CD4-positive, alpha-beta T cell treated with Interleukin-4 for 1 hour (primary cell): Measurements from ENCODE around the gene CALD1.

ENCODE experiments used
- DNase-seq, 2 donors: peaks; one replicate each; pipeline ENCODE4 v3.0.0-alpha.2; 2020 to 2022

Gene CALD1

GRCh38 chr7:134778941-134779740 is at the start of gene CALD1:
CALD1 (plus strand) TSS chr7:134779634; CDS start chr7:134867734, 88,100 bp downstream.
- no peak for DNase-seq

GRCh38 chr7:134729895-134730294 is 49.5 kb upstream of the CALD1 start:
- DNase-seq = no peak

DNA sequence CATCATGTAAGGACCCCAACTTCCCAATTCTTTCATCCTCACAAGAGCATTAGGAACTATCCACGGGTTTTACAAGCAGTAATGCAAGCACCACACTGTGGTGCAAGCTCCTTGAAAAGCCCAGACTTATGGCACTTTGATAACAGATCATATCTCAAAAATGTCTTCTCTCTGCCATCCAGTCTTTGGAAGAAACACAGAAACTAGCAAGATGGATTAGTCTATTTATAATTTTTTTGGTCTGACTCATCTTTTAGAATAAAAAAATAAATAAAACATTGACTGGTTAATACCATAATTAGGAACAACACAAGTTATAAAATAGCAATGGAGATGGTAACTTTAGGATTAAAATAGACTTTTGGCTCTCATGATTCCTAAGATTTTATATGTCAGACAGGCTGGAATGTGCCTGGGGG is 49.0 kb upstream of the CALD1 start:
- no peak for DNase-seq

- no peak for DNase-seq
Measured at GRCh38 chr7:134731616-134732015, 47.8 kb upstream of the CALD1 start.

- DNase-seq = no peak
Measured at GRCh38 chr7:134732728-134733127, 46.7 kb upstream of the CALD1 start.

GRCh38 chr7:134736381-134736780 is 43.1 kb upstream of the CALD1 start:
- no peak for DNase-seq

DNA sequence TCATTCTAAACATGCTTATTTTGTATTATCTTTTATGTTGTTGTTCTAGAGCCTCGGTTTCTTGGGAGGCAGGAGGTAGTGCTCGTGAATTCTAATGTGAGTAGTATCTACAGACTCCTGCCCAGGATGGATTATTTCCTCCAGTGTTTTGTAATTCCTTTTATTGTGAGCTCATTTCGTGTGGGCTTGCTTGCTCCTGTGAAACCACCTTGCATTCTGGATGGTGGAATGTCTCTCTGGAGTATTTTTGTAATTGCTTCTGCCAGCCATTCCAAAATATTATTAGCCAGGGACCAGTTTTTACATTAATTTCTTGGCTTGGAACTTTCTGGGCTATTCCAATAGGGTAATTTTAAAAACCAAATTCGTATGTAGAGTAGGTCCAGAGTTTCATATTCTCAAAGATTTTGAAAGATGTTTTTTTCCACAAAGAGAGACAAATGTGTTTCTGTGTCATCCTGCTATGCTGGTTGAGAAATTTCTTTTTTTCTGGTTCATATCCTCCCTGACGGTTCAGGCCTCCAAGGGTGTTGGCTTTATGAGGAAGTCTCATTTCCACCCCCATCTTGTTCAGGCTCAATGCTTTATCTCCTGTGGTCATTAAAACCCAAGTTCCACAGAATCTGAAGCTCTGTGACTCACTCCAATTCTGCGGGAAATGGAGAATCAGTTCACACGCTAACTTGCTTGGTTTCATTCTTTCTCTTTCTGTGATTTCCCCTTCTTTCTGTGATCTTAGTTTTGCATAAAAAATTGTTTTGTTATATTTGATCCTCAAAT is 41.7 kb upstream of the CALD1 start:
- DNase-seq = peak in 1 of 2 donors; percentile 23

- DNase-seq = no peak
Measured at GRCh38 chr7:134739362-134739761, 40.1 kb upstream of the CALD1 start.

GRCh38 chr7:134740376-134740775 is 39.1 kb upstream of the CALD1 start:
- no peak for DNase-seq

- DNase-seq = no peak
Measured at GRCh38 chr7:134741907-134742635, 37.4 kb upstream of the CALD1 start.

DNA sequence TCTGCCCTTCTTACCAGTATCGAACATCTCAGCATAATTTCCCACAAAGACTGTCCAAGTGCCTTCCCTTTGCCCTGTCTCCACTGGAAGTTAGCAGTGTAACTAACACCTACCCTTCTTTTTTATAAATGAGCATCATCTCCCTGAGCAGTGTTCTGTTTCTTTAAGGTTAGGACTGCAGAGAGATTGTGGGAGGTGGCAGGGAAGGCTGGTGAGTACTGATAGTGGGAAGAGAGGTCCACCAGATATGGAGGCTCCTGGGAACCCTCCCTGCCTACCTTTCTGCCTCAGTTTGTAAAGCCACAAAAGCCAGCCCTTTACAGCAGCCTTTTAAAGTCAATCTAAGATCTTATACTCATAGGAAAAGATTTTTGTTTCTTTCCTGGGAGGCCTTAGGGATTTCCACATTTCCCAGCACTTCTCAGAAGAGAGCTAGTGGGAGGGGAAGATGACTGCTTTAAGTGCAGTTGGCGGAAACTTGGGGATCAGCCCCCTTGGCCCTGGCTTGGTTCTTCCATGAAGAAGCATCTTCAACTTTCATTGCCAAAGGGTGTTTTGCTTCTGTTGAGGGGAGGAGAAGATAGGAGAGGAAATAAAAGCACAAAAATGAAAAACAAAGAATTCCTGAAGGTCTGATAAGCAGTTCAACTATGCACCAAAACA is 36.6 kb upstream of the CALD1 start:
- no peak for DNase-seq

DNA sequence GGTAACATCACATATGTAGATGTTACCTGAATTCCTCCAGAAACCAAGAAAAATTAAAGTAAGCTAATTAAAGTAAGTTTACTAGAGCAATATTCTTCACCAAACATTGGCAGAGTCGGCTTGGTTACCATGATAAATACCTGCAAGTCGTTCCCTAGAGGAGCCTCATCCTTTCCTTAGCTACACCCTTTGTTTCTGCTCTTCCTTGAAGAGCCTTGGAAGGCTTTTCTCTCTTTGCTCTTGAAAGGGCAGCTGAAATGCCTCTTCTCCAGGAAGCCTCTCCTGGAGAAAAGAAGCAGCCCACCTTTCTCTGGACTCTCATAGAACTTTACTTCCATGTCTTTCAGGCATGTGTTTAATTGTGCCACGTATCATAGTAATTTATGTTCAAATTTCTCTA is 34.9 kb upstream of the CALD1 start:
- no peak for DNase-seq

GRCh38 chr7:134747326-134747725 is 32.1 kb upstream of the CALD1 start:
- no peak for DNase-seq

DNA sequence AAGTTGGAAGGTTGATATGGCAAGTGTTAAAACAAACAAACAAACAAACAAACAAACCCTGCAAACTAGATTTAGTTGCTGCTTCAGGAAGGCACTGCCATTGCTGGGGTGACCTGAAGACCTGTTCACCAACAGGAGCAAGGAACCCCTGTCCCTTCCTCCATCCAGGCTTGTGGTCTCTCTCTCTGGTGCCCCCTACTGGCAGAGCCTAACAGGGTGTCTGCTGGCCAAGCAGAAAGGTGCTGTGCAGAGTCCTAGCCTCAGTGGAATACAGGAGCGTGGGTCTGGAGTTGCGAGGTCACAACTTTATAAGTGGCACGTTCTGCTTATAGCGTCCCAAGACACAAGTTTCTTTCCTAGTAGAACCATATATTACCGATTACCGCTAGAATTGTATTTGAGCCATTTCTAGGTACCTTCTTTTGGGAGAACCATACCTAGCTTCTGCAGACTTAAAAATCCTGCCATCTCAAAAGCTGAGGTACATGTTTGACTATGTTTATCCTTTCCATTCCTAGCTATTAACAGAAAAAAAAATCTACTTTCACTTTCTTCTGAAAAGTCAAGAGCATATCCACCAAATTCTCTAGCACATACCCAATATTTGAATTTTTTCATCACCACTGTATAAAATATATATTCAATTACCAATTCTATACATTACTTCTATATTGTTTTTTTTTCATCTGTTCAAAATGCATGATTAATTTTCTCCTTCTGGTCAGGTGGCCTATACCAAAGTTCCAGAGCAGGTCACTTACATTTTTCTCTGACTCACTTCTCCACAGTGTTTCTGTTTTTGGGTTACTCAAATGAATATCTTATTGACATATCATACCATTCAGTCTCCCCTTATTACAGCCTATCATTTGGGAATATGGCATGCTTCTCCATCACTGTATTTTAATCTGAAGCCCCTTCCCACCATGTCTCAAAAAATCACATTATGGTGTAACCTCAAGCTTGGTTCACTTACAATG is 29.1 kb upstream of the CALD1 start:
- DNase-seq = peak; percentile 57 to 62

DNA sequence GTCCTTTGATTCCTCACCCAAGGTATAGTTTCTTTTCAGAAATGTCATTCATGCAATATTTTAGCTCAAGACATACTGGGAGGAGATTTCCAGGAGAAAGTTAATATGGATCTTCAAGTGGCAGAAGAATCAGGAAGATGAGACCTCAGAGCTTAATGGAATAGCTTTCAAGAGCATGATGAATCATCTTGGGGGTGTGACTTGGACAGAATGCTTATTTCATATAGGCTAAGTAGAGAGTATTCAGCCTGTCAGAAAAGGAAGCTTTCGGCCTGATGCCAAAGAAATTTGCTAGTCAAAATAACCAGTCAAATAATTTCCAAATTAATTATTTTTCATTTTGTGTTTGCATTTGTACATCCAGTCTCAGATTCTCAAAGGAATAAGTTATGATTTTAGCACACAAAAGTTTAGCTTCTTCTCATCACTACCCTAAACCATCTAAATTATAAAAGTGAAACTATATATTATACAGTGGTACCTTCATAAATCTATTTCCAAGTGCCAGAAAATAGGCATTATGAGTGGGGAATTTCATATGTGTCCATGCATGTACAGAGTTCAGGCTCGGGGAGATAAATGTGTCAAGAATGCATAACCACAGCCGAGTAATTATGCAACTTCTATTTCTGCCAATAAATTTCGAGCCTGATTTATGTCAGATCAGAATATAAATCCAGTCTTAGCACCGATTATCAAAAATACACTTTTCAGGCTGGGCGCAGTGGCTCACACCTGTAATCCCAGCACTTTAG is 27.3 kb upstream of the CALD1 start:
- DNase-seq = no peak

GRCh38 chr7:134755422-134756022 is 23.9 kb upstream of the CALD1 start:
- peak in 1 of 2 donors; percentile 29 for DNase-seq

GRCh38 chr7:134757938-134758337 is 21.5 kb upstream of the CALD1 start:
- no peak for DNase-seq

DNA sequence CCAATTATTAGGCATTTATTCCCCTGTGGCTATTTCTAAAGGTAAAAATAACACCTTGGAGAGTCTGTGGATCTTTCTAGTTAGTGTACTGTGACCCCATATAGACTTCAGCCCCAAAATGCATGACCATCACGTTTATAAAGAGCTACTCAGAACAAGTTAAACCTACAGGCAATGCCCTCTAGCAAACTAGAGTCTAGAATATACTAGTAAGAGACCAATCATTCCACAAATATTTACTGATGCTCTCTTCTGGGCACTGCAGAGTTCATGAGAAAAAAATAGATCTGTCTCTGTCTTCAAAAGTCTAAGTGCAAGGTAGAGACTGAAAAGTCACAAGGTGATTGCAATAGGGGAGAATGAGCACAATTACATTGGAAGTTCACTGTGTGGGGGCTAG is 20.5 kb upstream of the CALD1 start:
- no peak for DNase-seq

GRCh38 chr7:134761266-134761665 is 18.2 kb upstream of the CALD1 start:
- no peak for DNase-seq

- no peak for DNase-seq
Measured at GRCh38 chr7:134763960-134764359, 15.5 kb upstream of the CALD1 start.
